Stimulated activated CD4-positive, alpha-beta T cell treated with anti-CD3 and anti-CD28 coated beads, TNF-alpha, amount 100 ng/mL, for 48 hours (primary cell): ENCODE data around the gene SMG6.

Experiments used
- DNase-seq, 3 donors: peaks; one replicate each; pipeline ENCODE4 v3.0.0-alpha.2; 2020; ENCODE audit warnings: low read depth in 3 of 3

Gene SMG6

GRCh38 chr17:2105663-2106062 is 197.9 kb downstream of the SMG6 start:
- no peak for DNase-seq

GRCh38 chr17:2102931-2103809 is 200.4 kb downstream of the SMG6 start:
- no peak for DNase-seq

- DNase-seq, result peak in 2 of 3 donors; percentile 34 to 49
These were observed 201.9 kb downstream of the SMG6 start for GRCh38 chr17:2101448-2102257.

- no peak for DNase-seq
These were observed 208.1 kb downstream of the SMG6 start for GRCh38 chr17:2095536-2095910.

- no peak for DNase-seq
These were observed 208.6 kb downstream of the SMG6 start for GRCh38 chr17:2094891-2095535.

GRCh38 chr17:2093349-2093748 is 210.2 kb downstream of the SMG6 start:
- DNase-seq, result no peak

GRCh38 chr17:2092253-2092652 is 211.3 kb downstream of the SMG6 start:
- no peak for DNase-seq

GRCh38 chr17:2090804-2091534 is 212.6 kb downstream of the SMG6 start:
- no peak for DNase-seq

- no peak for DNase-seq
These were observed 213.4 kb downstream of the SMG6 start for GRCh38 chr17:2090210-2090641.

GRCh38 chr17:2089021-2089422 is 214.6 kb downstream of the SMG6 start:
- no peak for DNase-seq

GRCh38 chr17:2087597-2088211 is 215.9 kb downstream of the SMG6 start:
- peak in 2 of 3 donors; percentile 48 to 57 for DNase-seq

- DNase-seq, result no peak
These were observed 217.3 kb downstream of the SMG6 start for GRCh38 chr17:2086306-2086705.

GRCh38 chr17:2085648-2085949 is 218.0 kb downstream of the SMG6 start:
- DNase-seq, result no peak

GRCh38 chr17:2084766-2085647 is 218.6 kb downstream of the SMG6 start:
- DNase-seq, result no peak

- DNase-seq, result no peak
These were observed 219.4 kb downstream of the SMG6 start for GRCh38 chr17:2084036-2084765.

GRCh38 chr17:2083613-2084035 is 220.0 kb downstream of the SMG6 start:
- no peak for DNase-seq

- no peak for DNase-seq
These were observed 221.4 kb downstream of the SMG6 start for GRCh38 chr17:2082003-2082781.

GRCh38 chr17:2081564-2081963 is 222.0 kb downstream of the SMG6 start:
- no peak for DNase-seq

- DNase-seq, result no peak
These were observed 226.5 kb downstream of the SMG6 start for GRCh38 chr17:2077040-2077439.
